DMS153 treated with DMSO at 0.1 percent for 48 hours (cell line): Measurements from ENCODE around the gene TLE4.
"Not testable (repeated sequence)": the region's sequence is repeated elsewhere in the genome, so short reads cannot be mapped to it uniquely, and the experiment has no call there.

Experiments
- DNase-seq: peaks from one replicate; lab custom pipeline; 2025; ENCODE audit not compliant: unreplicated experiment; lab: John Stamatoyannopoulos, UW

The TLE4 gene

GRCh38 chr9:79630521-79631403 lies 59.0 kb downstream of the TLE4 start:
- no peak for DNase-seq

DNA sequence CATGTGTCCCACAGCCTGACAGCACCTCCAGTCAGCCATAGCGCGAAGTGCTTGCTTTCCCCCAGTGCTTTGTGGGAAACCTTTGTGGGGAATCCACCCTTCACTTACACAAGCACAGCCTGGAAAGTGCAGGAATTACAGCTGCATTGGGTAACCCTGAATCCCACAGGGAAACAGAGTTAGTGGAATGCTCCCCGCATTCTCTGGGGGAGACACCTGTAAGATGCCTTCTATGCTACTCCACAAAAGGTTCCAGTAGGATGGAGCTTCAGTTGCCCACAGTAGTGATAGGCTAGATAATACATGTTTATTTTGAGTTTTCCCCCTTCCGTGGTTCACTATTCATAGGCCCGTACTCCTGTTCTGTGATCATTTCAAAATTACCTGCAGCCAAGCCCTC lies 60.3 kb downstream of the TLE4 start:
- DNase-seq = no peak

DNA sequence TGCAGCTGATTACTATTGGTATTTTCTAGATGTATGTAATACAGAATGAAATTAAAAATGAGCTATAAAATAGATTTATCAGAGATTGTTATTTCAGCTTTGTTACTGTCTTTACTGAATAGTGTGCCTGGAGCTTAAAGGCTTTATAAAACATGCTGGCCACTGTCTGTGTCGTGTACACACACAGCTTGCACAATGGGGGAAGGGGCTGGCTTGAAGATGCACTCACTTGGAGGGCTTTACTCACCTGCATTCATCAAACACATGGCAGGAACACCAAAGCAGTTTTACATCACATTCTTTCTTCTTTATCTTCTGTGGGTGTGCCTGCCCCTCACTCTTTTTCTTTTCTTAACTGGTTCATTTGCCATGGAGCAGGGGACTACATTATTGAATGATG lies 60.9 kb downstream of the TLE4 start:
- no peak for DNase-seq

DNA sequence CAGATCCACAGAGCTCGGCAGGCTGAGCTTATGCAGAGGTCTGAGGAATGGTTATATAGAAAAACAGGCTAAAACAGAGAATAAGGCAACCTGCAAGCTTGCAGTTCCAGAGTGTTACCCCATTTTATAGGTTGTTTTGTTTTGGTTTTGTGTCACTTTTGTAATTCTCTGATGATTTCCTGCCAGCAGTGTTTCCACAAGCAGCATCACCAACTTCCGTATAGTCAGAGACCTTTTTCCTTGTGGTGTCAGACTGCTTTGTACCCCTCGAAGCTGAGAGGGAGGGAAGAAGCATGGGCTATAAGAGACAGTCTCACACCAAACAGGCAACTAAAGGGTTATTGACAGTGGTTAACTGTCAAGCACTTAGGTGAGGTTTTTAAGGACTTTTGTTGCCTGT lies 61.8 kb downstream of the TLE4 start:
- no peak for DNase-seq

DNA sequence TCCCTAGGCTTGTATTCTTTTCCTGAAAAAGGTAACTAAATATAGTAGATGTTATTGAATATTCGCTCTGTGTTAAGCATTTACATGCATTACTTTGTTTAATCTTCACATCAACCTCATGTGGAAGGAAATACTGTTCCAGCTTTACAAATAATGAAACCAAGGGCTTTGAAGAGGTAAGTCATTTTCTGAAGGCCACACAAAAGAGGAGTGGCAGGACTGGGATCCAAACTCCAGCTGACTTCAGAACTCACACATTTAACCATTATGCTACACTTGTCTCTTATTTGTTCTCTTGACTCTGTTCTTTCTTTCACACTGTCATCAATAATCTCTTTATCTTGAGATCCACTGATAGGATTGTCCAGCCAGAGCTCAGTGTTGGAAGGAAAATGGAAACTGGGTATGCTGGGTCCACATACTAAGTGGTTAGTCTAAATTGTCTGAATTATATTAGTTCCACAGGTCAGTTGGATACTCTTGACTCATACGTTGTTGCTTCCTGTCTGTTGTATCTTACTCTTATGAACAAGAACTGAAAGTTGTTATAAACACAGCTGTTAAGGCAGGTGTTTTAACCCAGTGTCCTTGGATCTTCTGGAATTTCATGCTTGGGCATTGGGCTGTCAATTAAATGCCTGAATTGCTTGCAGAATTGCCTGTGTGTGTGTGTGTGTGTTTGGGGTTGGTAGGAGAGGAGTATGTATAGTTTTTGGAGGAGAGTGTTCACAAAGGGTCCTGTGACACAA lies 65.6 kb downstream of the TLE4 start:
- DNase-seq = no peak

DNA sequence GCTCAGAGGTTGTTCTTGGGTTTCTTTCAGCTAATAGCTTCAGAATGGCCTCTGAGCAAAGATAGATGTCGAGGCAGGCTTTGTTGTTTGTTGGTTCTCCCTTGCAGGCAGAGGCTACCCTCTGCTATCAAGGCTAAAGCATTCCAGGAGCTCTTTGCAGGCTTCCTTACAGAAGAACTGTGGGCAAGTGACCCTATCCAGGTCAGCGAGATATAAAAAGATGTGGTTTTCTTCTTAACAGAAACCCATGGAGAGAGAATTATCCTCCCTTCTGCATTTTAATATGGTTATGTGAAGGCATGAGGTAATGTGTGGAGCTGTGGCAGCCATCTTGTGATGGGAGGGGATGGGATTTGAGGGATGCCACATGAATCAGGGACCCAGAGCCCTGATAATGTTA lies 67.0 kb downstream of the TLE4 start:
- DNase-seq = no peak

DNA sequence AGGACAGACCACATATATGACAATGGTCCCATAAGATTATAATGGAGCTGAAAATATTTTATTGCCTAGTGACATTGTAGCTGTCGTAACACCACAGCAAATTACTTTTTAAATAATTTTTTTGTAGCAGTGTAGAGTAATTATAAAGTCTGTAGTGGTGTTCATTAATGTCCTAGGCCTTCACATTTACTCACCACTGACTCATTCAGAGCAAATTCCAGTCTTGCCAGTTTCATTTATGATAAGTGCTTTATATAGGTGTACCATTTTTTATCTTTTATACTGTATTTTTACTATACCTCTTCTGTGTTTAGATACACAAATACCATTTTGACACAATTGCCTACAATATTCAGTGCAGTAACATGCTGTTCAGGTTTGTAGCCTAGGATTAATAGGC lies 67.6 kb downstream of the TLE4 start:
- no peak for DNase-seq

GRCh38 chr9:79640067-79640466 lies 68.3 kb downstream of the TLE4 start:
- DNase-seq = not testable (repeated sequence)

DNA sequence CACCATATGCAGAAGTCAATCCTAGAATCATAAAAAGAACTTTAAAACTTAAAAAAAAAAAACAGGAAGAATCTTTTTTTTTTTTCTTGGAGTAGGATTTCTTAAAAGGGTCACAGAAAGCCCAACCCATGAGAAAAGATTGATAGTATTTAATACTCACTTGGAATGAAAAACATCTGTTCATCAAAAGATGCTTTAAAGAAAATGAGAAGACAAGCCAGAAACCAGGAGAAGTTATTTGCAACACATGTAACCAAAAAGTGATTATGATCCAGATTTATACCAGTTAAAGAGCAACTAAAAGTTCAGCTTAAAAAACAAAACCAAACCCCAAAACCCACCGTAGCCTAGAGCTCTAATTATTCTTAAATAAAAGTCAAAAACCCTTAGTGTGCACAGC lies 69.3 kb downstream of the TLE4 start:
- DNase-seq = no peak

DNA sequence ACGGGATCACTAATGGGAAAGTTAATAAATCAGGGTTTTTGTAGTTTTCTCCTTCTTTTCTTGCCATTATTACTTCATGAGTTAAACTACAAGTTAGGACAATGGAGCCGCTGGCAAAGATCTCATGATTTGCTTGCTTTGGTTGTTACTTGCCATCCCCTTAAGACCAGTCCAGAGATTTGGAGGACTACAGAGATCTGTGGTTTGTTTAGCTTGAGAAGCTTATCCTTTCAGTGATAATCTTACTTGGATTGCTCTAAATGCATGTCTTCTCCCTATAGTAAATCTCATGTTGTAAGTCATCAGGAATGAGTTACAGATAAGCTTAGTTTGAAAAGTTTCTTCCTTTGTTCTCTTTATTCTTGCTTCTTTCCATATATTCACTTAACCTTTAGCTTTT lies 70.9 kb downstream of the TLE4 start:
- DNase-seq = no peak

DNA sequence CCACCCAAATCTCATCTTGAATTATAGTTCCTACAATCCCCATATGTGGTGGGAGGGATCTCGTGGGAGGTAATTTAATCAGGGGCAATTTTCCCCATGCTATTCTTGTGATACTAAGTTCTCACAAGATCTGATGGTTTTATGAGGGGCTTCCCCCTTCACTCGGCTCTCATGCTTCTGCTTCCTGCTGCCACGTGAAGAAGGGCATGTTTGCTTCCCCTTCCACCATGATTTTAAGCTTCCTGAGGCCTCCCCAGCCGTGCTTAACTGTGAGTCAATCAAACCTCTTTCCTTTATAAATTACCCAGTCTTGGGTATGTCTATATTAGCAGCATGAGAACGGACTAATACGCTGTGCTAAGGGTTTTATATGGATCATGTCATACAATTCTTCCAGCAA lies 72.3 kb downstream of the TLE4 start:
- DNase-seq = no peak

GRCh38 chr9:79644601-79645000 lies 72.8 kb downstream of the TLE4 start:
- DNase-seq = no peak

DNA sequence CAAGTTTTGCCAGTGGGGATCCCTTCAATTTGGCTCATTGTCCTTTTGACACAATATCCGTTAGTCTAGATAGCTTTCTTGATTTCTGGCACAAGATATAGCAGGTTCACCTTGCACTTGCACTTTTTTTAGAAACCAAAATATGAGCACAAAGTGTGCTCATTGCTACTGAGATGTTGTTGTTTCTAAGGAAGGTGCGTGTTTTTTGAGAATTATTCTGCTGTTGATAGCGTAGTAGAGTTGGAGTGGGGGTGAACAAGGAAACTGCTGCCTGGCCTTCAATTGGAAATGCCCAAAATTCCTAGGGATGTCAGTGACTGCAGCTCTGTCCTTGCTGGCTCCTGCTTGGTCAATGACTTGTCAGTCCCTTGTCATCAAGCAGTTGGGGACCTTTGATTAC lies 73.3 kb downstream of the TLE4 start:
- no peak for DNase-seq

DNA sequence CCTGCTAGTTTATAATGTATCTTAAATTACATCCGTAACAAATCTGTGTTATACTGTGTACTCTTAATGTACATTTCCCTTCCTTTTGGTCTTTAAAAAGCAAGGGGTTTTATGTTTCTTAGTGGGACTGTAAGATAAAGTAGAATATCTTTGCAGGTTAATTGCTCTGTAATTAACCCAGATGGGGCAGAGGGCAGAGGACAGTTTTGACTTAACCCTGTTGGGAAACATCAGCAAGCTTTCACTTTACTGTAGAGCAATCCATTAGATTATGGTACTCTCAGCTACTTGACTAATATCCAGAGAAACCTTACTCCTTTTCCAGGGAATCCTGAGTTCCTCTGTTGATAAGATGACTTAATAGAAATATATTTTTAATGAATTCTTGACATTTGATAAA lies 74.3 kb downstream of the TLE4 start:
- no peak for DNase-seq

GRCh38 chr9:79651251-79651795 lies 79.6 kb downstream of the TLE4 start:
- no peak for DNase-seq

- DNase-seq = no peak
Observed at GRCh38 chr9:79652598-79652997, 80.8 kb downstream of the TLE4 start.

DNA sequence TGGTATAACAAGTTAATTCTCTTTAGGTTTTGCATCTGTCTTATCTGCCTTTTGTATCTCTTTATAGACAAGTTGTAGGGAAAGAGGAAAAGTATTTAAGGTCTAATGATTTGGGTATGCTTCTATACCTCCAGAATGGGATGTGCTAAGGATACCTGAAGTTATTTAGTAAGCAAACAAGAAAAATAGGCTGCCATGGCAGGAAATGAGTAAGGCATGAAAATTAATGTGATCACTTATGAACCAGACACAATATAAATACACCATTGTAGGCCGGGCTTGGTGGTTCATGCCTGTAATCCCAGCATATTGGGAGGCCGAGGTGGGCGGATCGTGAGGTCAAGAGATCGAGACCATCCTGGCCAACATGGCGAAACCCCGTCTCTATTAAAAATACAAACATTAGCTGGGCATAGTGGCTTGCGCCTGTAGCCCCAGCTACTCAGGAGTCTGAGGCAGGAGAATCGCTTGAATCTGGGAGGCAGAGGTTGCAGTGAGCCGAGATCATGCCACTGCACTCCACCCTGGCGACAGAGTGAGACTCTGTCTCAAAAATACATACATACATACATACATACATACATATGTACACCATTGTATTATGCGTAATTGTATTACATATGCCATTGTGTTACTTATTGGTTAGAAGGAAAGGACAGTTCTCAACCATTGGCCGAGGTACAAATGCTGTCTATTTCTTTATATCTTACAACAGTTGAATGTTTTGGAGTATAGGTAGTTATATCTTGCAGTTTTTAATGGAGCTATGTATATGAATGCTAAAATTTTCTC lies 83.0 kb downstream of the TLE4 start:
- not testable (repeated sequence) for DNase-seq

DNA sequence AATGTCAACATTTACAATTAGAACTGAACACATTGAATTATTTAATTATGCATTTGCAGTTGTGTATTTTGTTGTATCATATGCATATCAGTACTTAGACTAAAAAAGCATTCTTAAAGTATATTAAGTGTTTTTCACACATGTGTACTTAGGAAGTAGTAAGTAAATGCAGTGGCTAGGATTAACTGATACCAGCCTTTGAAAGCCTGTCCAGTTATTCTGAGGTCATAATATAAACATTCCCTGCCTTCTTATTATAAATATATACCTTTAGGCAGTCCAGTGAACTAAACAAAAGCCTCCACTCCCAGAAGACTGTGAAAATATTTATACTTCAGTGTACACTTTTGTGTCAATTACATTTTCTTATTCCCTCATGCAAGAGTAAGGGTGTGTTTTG lies 83.8 kb downstream of the TLE4 start:
- DNase-seq = no peak

DNA sequence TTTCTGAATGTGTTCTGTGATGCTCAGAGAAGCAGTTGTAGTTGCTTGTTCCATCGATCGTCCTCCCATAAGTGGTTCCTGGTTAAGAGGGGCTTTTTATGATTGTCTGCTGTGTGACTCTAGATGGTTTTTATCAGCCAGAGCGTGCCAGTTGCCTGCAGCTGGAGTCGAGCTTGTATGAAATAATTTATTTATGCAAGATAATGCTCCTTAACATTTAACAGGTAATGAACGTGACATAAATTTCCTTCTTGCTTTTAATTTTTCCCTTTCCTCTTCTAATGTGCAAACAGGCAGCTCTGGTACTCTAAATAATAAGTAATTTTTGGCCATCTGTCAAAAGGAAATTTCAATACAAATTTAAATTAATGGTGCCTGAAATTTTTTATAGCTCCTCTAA lies 84.4 kb downstream of the TLE4 start:
- DNase-seq = no peak

- no peak for DNase-seq
Observed at GRCh38 chr9:79657891-79658290, 86.1 kb downstream of the TLE4 start.

GRCh38 chr9:79658926-79659325 lies 87.2 kb downstream of the TLE4 start:
- no peak for DNase-seq
